HCT116 (cell line): ENCODE results near the gene TAAR8. TPM values are rescaled to one million over a fixed set of nuclear protein-coding genes. Genes with fewer than 3 reads are reported as not detected.

ENCODE experiments used
- ATAC-seq: fragments of 200-7000 bp; cut with Tn5 transposase; 2 replicates; pipeline ENCODE4 v1.9.1; 2020; ENCODE audit warnings: mild to moderate bottlenecking, moderate library complexity
- BruUV-seq: library from RNA; stranded (reverse); fragments of 400-500 nt; replicated peaks from 2 replicates; lab custom pipeline; 2021; lab: Mats Ljungman, UMichigan
- CTCF ChIA-PET: fragments of 300-600 bp; sonication (Branson Sonifier 250); formaldehyde crosslinking; loops from one replicate; lab custom pipeline; 2021; ENCODE audit warnings: antibody characterized with exemption; lab: Charles Lee
- POLR2A ChIA-PET: fragments of 300-600, 350-600 bp; sonication (Branson Sonifier 250); formaldehyde crosslinking; loops from one replicate; lab custom pipeline; 2021; ENCODE audit warnings: antibody characterized with exemption; lab: Charles Lee
- RAD21 ChIA-PET, 2 experiments: fragments of 300-600 bp; sonication (Branson Sonifier 250); formaldehyde crosslinking; loops; one replicate each; lab custom pipeline; 2023; ENCODE audit warnings: low total read pairs in 2 of 2; ENCODE audit not compliant: uncharacterized antibody in 2 of 2, unreplicated experiment in 2 of 2, low non-redundant PET in 1 of 2; lab: Charles Lee
- DNase-seq: peaks from one replicate; pipeline ENCODE4 v3.0.0-alpha.2; 2010; ENCODE audit warnings: low read depth, low spot score
- H2AFZ ChIP-seq: fragments of 200-600 bp; shearing (Covaris generic), sonication (generic); 2 replicates; pipeline ENCODE4 v1.6.1; 2017; ENCODE audit warnings: low read depth, mixed run types, mixed read lengths, antibody characterized with exemption, low read length; ENCODE audit not compliant: poor library complexity, severe bottlenecking
- H3K27ac ChIP-seq: 2 replicates; pipeline ENCODE4 v1.5.1; 2012; ENCODE audit warnings: low read depth, low read length
- H3K27me3 ChIP-seq: fragments of 200-600 bp; sonication (generic); 2 replicates; pipeline ENCODE4 v1.6.1; 2016; ENCODE audit warnings: mixed run types, low read length, mixed read lengths; ENCODE audit not compliant: insufficient read depth
- H3K36me3 ChIP-seq, 2 experiments: fragments of 200-500 bp in 1 of 2; fragments of 200-600 bp in 1 of 2; sonication (Bioruptor generic) in 1 of 2; sonication (generic) in 1 of 2; 2 replicates each; pipeline versions ENCODE4 v1.5.1 to v1.6.1; 2014 to 2016; ENCODE audit warnings: low read length in 2 of 2, inconsistent platforms in 1 of 2, mixed read lengths in 1 of 2, mixed run types in 1 of 2; ENCODE audit not compliant: insufficient read depth in 2 of 2, control insufficient read depth in 1 of 2
- H3K4me1 ChIP-seq, 2 experiments: fragments of 200-600 bp in 1 of 2; sonication (generic) in 1 of 2; 2 replicates each; pipeline versions ENCODE4 v1.5.1 to v1.6.1; 2012 to 2017; ENCODE audit warnings: low read length in 2 of 2, inconsistent platforms in 1 of 2, mild to moderate bottlenecking in 1 of 2, mixed read lengths in 1 of 2, mixed run types in 1 of 2, moderate library complexity in 1 of 2; ENCODE audit not compliant: insufficient read depth in 2 of 2, control insufficient read depth in 1 of 2
- H3K4me2 ChIP-seq: fragments of 200-600 bp; sonication (generic); 2 replicates; pipeline ENCODE4 v1.6.1; 2017; ENCODE audit warnings: mixed run types, low read length, mixed read lengths
- H3K4me3 ChIP-seq, 2 experiments: fragments of 200-600 bp in 1 of 2; sonication (generic) in 1 of 2; replicated peaks in 1 of 2; 2 replicates each; pipeline ENCODE4 v1.5.1; 2011 to 2016; ENCODE audit warnings: low read length in 2 of 2, control low read depth in 1 of 2, low read depth in 1 of 2, mild to moderate bottlenecking in 1 of 2, mixed read lengths in 1 of 2, mixed run types in 1 of 2
- H3K79me2 ChIP-seq: fragments of 200-600 bp; sonication (generic); 2 replicates; pipeline ENCODE4 v1.6.1; 2017; ENCODE audit warnings: mild to moderate bottlenecking, mixed run types, low read length, moderate library complexity, mixed read lengths; ENCODE audit not compliant: insufficient read depth
- H3K9ac ChIP-seq: fragments of 200-600 bp; sonication (generic); 2 replicates; pipeline ENCODE4 v1.6.1; 2016; ENCODE audit warnings: low read length, mixed read lengths
- H3K9me2 ChIP-seq: fragments of 200-600 bp; sonication (generic), shearing (Covaris generic); 2 replicates; pipeline ENCODE4 v1.6.1; 2017; ENCODE audit warnings: mixed run types, mild to moderate bottlenecking, moderate library complexity; ENCODE audit not compliant: insufficient read depth
- H3K9me3 ChIP-seq, 2 experiments: fragments of 200-500 bp in 1 of 2; fragments of 200-600 bp in 1 of 2; sonication (Bioruptor generic) in 1 of 2; sonication (generic) in 1 of 2; 2 replicates each; pipeline ENCODE4 v1.6.1; 2014 to 2017; ENCODE audit warnings: low read length in 2 of 2, mixed read lengths in 2 of 2, inconsistent platforms in 1 of 2, low read depth in 1 of 2, mild to moderate bottlenecking in 1 of 2, mixed run types in 1 of 2, moderate library complexity in 1 of 2; ENCODE audit not compliant: control insufficient read depth in 1 of 2, insufficient read depth in 1 of 2
- H4K20me1 ChIP-seq: fragments of 200-600 bp; sonication (generic), shearing (Covaris generic); 2 replicates; pipeline ENCODE4 v1.6.1; 2017; ENCODE audit warnings: mixed run types, mild to moderate bottlenecking, moderate library complexity; ENCODE audit not compliant: insufficient read depth
- ATF3 ChIP-seq: IDR thresholded peaks from 2 replicates; pipeline ENCODE4 v1.6.1; 2012
- CEBPB ChIP-seq: IDR thresholded peaks from 2 replicates; pipeline ENCODE4 v1.6.1; 2012; ENCODE audit warnings: low read depth
- CTCF ChIP-seq, 3 experiments: fragments of 200-600 bp in 1 of 3; sonication (generic) in 1 of 3; IDR thresholded peaks in 2 of 3; conservative IDR thresholded peaks in 1 of 3; 2 replicates each; pipeline ENCODE4 v1.5.1; 2012 to 2017; ENCODE audit warnings: low read depth in 2 of 3, low read length in 2 of 3, antibody characterized with exemption in 1 of 3, borderline replicate concordance in 1 of 3, control low read depth in 1 of 3, mild to moderate bottlenecking in 1 of 3, mixed read lengths in 1 of 3, mixed run types in 1 of 3, moderate library complexity in 1 of 3; ENCODE audit not compliant: insufficient read depth in 1 of 3
- ELF1 ChIP-seq: IDR thresholded peaks from 2 replicates; pipeline ENCODE4 v1.6.1; 2012; ENCODE audit warnings: low read depth, borderline replicate concordance
- EZH2 ChIP-seq: fragments of 200-600 bp; sonication (generic); IDR thresholded peaks from 2 replicates; pipeline ENCODE4 v1.6.1; 2017; ENCODE audit warnings: antibody characterized with exemption, mixed run types
- EZH2phosphoT487 ChIP-seq: fragments of 200-600 bp; IDR thresholded peaks from 2 replicates; pipeline ENCODE4 v1.6.1; 2018; ENCODE audit warnings: antibody characterized with exemption, borderline replicate concordance
- FOSL1 ChIP-seq: IDR thresholded peaks from 2 replicates; pipeline ENCODE4 v1.6.1; 2012; ENCODE audit warnings: low read depth
- JUND ChIP-seq: IDR thresholded peaks from 2 replicates; pipeline ENCODE4 v1.6.1; 2012
- POLR2A ChIP-seq: IDR thresholded peaks from 2 replicates; pipeline ENCODE4 v1.7.0; 2011; ENCODE audit warnings: borderline replicate concordance; ENCODE audit not compliant: insufficient read depth, insufficient read length; ENCODE audit errors: extremely low read depth
- POLR2AphosphoS5 ChIP-seq: IDR thresholded peaks from 2 replicates; pipeline ENCODE4 v1.6.1; 2011; ENCODE audit warnings: mild to moderate bottlenecking, low read depth, low read length, moderate library complexity
- RAD21 ChIP-seq: IDR thresholded peaks from 2 replicates; pipeline ENCODE4 v1.6.1; 2012; ENCODE audit warnings: low read depth, mild to moderate bottlenecking
- REST ChIP-seq: IDR thresholded peaks from 2 replicates; pipeline ENCODE4 v1.6.1; 2012; ENCODE audit warnings: low read depth
- SIN3A ChIP-seq: IDR thresholded peaks from 2 replicates; pipeline ENCODE4 v1.6.1; 2012; ENCODE audit warnings: low read depth
- SRF ChIP-seq: IDR thresholded peaks from 2 replicates; pipeline ENCODE4 v1.6.1; 2012; ENCODE audit warnings: low read depth
- TCF7L2 ChIP-seq: IDR thresholded peaks from 2 replicates; pipeline ENCODE4 v1.7.0; 2011; ENCODE audit warnings: borderline replicate concordance, inconsistent platforms; ENCODE audit not compliant: insufficient read depth, insufficient read length; ENCODE audit errors: extremely low read depth
- YY1 ChIP-seq: IDR thresholded peaks from 2 replicates; pipeline ENCODE4 v1.6.1; 2011; ENCODE audit warnings: low read length, low read depth, moderate library complexity, mild to moderate bottlenecking; ENCODE audit not compliant: insufficient replicate concordance; ENCODE audit errors: extremely low read depth
- ZBTB33 ChIP-seq: IDR thresholded peaks from 2 replicates; pipeline ENCODE4 v1.6.1; 2011; ENCODE audit warnings: mild to moderate bottlenecking, low read length, moderate library complexity; ENCODE audit not compliant: insufficient replicate concordance; ENCODE audit errors: extremely low read depth
- intact Hi-C: fragments of 100-400 bp; cut with micrococcal nuclease; formaldehyde crosslinking; loops from 2 replicates; pipeline ENCODE4 v1.10.0; 2022
- total RNA-seq: library from RNA; stranded (reverse); gene quantifications from one replicate; pipeline ENCODE4 v1.2.1, GENCODE V29; 2021; ENCODE audit not compliant: unreplicated experiment

Gene TAAR8
- total RNA-seq, 1 experiment from 2014 or later, result not detected

- H3K27me3 ChIP-seq, result peaks cover 12% of the 10 kb centered on the region; the same call in 1 of the 2 replicates
- H3K36me3 ChIP-seq, result no peaks in the 10 kb centered on the region
- ATAC-seq, result no peak
- DNase-seq, result no peak
- no peaks in the 10 kb centered on the region for H3K9me3 ChIP-seq
- no TSS peak for BruUV-seq
- H2AFZ ChIP-seq, result no peak overlapping the region
- H4K20me1 ChIP-seq, result no peaks in the 10 kb centered on the region
- H3K27ac ChIP-seq, result no peak overlapping the region
- H3K4me1 ChIP-seq, result peaks cover 20 to 27% of the 10 kb centered on the region in 2 experiments
- no peak for TF ChIP-seq CTCF (IDR thresholded peaks at IDR 0.05 in 2 of 3, conservative IDR thresholded peaks at IDR 0.05 in 1 of 3; ENCODE audit: borderline replicate concordance in 1 of 3, insufficient read depth in 1 of 3, low read depth in 2 of 3, low read length in 2 of 3)
- TF ChIP-seq SRF, result no peak
- no peak for TF ChIP-seq ELF1
- no peak for TF ChIP-seq SIN3A
- TF ChIP-seq POLR2AphosphoS5, result no peak
- no peak for TF ChIP-seq CEBPB
- no peak for TF ChIP-seq RAD21
- TF ChIP-seq FOSL1, result no peak
- no peak for TF ChIP-seq EZH2
- TF ChIP-seq JUND, result no peak
- no peak for TF ChIP-seq ATF3
- TF ChIP-seq REST, result no peak
- no peak for TF ChIP-seq ZBTB33
- no peak for TF ChIP-seq TCF7L2
- no peak for TF ChIP-seq YY1
- TF ChIP-seq POLR2A, result no peak
- TF ChIP-seq EZH2phosphoT487, result no peak
- POLR2A ChIA-PET, result no interaction called here
- H3K9me2 ChIP-seq, result no peaks in the 10 kb centered on the region
- no peaks in the 10 kb centered on the region for H3K79me2 ChIP-seq
- H3K9ac ChIP-seq, result no peak overlapping the region
- CTCF ChIA-PET, result no interaction called here
- no peak overlapping the region for H3K4me3 ChIP-seq
- intact Hi-C loops, result loop anchor here (5.0 kb wide), 1 partner anchor 288 kb away; the partner anchor contains the start of gene RPS12
- RAD21 ChIA-PET, result no interaction called here
- H3K4me2 ChIP-seq, result no peak overlapping the region
Measured at GRCh38 chr6:132524646-132525045, 27.8 kb upstream of the TAAR8 start.
